GM23248 (cell line): ENCODE data around the gene MB21D2. TPM values are rescaled to one million over a fixed set of nuclear protein-coding genes. Genes with fewer than 3 reads are reported as not detected.
"Not testable (repeated sequence)": the region's sequence is repeated elsewhere in the genome, so short reads cannot be mapped to it uniquely, and the experiment has no call there.

Experiments used
- DNase-seq: peaks from one replicate; pipeline ENCODE4 v3.0.0-alpha.2; 2015
- H2AFZ ChIP-seq: fragments of 200-600 bp; sonication (generic); 2 replicates; pipeline ENCODE4 v1.6.1; 2016; ENCODE audit warnings: antibody characterized with exemption
- H3F3A ChIP-seq: fragments of 200-600 bp; sonication (generic); 2 replicates; pipeline ENCODE4 v1.6.1; 2016; ENCODE audit warnings: mild to moderate bottlenecking, antibody characterized with exemption, mixed run types; ENCODE audit not compliant: insufficient read depth
- H3K27ac ChIP-seq: fragments of 200-600 bp; sonication (generic); 2 replicates; pipeline ENCODE4 v1.5.1; 2016; ENCODE audit warnings: mild to moderate bottlenecking
- H3K27me3 ChIP-seq: fragments of 200-600 bp; sonication (generic); replicated peaks from 2 replicates; pipeline ENCODE4 v1.6.1; 2016; ENCODE audit warnings: mild to moderate bottlenecking; ENCODE audit not compliant: insufficient read depth
- H3K36me3 ChIP-seq: fragments of 200-600 bp; sonication (generic); 2 replicates; pipeline ENCODE4 v1.6.1; 2016; ENCODE audit warnings: low read depth, mild to moderate bottlenecking
- H3K4me1 ChIP-seq: fragments of 200-600 bp; sonication (generic); 2 replicates; pipeline ENCODE4 v1.6.1; 2016; ENCODE audit warnings: mild to moderate bottlenecking; ENCODE audit not compliant: insufficient read depth
- H3K4me2 ChIP-seq: fragments of 200-600 bp; sonication (generic); one replicate; pipeline ENCODE4 v1.6.1; 2016; ENCODE audit warnings: mild to moderate bottlenecking; ENCODE audit not compliant: unreplicated experiment
- H3K4me3 ChIP-seq: fragments of 200-600 bp; sonication (generic); 2 replicates; pipeline ENCODE4 v1.5.1; 2016; ENCODE audit warnings: mild to moderate bottlenecking
- H3K79me2 ChIP-seq: fragments of 200-600 bp; sonication (generic); 2 replicates; pipeline ENCODE4 v1.6.1; 2016; ENCODE audit warnings: mild to moderate bottlenecking; ENCODE audit not compliant: insufficient read depth
- H3K9ac ChIP-seq: fragments of 200-600 bp; sonication (generic); 2 replicates; pipeline ENCODE4 v1.6.1; 2016; ENCODE audit warnings: mild to moderate bottlenecking
- H3K9me2 ChIP-seq: fragments of 200-600 bp; sonication (generic); 2 replicates; pipeline ENCODE4 v1.6.1; 2016; ENCODE audit warnings: mixed run types, mild to moderate bottlenecking, moderate library complexity; ENCODE audit not compliant: insufficient read depth
- H3K9me3 ChIP-seq: fragments of 200-600 bp; sonication (generic); one replicate; pipeline ENCODE4 v1.6.1; 2017; ENCODE audit warnings: low read depth
- H4K20me1 ChIP-seq: fragments of 200-600 bp; sonication (generic); 2 replicates; pipeline ENCODE4 v1.6.0; 2016; ENCODE audit not compliant: insufficient read depth
- EZH2 ChIP-seq: fragments of 200-600 bp; sonication (generic); IDR thresholded peaks from 2 replicates; pipeline ENCODE4 v1.6.1; 2018; ENCODE audit warnings: antibody characterized with exemption, mild to moderate bottlenecking; ENCODE audit not compliant: insufficient read depth, poor library complexity, severe bottlenecking
- EZH2phosphoT487 ChIP-seq: fragments of 200-600 bp; sonication (generic); IDR thresholded peaks from 2 replicates; pipeline ENCODE4 v1.6.1; 2018; ENCODE audit warnings: antibody characterized with exemption, moderate library complexity, mild to moderate bottlenecking, low read depth; ENCODE audit not compliant: insufficient read depth
- WGBS, 2 experiments: methylation state at CpG; one replicate each; pipeline ENCODE4 v1.1.6; 2015 to 2017; ENCODE audit warnings: low lambda C conversion rate in 2 of 2, low coverage in 1 of 2; ENCODE audit errors: missing lambda C conversion rate in 2 of 2; 5-methylcytosine and 5-hydroxymethylcytosine counted together
- in situ Hi-C: fragments of 300-500 bp; cut with MboI; formaldehyde crosslinking; loops from 2 replicates; pipeline ENCODE4 v1.15.0; 2020
- polyA plus RNA-seq: library from polyadenylated mRNA; unstranded; fragments of >200 nt; fragmentation: Nextera tagmentation; extraction: Ambion mirVana; gene quantifications from 2 replicates; pipeline ENCODE4 v1.2.1, GENCODE V29; 2016
- total RNA-seq: library from RNA; depleted of rRNA; stranded (reverse); fragments of >200 nt; shearing (Covaris generic); gene quantifications from 2 replicates; pipeline ENCODE4 v1.2.3, GENCODE V29; 2014

Gene MB21D2
- total and polyA plus RNA-seq, 2 experiments from 2014 or later: 10.9 to 26.4 TPM

DNA sequence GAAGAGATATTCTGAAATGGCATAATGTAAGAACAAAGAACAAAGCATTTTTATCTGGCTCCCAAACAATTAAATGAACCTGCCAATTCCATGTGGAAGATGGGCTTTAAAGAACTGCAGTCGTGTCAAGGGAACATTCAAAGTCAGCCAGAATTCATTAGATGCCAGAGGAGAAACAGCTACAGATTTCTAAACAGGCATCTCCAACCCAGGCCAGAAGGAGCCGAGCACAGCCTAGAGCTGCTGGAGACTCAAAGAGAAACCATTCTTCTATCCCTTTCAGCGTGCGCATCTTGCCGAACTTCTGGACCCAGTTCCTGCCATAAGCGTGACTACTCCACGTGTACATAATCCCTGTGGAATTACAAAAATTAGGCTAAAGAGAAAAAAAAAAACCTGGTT, 60.4 kb downstream of the MB21D2 start:
- peaks cover 19% of the 10 kb centered on the region; the same call in 1 of the 2 replicates for H3F3A ChIP-seq
- no peaks in the 10 kb centered on the region for H3K9me3 ChIP-seq
- peak overlapping the region; percentile 58 for H3K4me3 ChIP-seq
- peaks cover 90% of the 10 kb centered on the region for H3K79me2 ChIP-seq
- H3K4me2 ChIP-seq: peak overlapping the region; percentile 79
- no peak overlapping the region for H2AFZ ChIP-seq
- 2 to 4% methylated on average over 7 of the region's 7 CpGs for WGBS, 2 experiments
- no peaks in the 10 kb centered on the region for H3K9me2 ChIP-seq
- TF ChIP-seq EZH2phosphoT487: no peak
- TF ChIP-seq EZH2: no peak
- no peaks in the 10 kb centered on the region for H3K36me3 ChIP-seq
- H3K9ac ChIP-seq: peak overlapping the region; percentile 64
- H4K20me1 ChIP-seq: no peaks in the 10 kb centered on the region
- DNase-seq: peak; percentile 86
- peaks cover 20% of the 10 kb centered on the region for H3K4me1 ChIP-seq
- in situ Hi-C loops: no loop called here
- H3K27ac ChIP-seq: peak overlapping the region; percentile 62
- H3K27me3 ChIP-seq: no peaks in the 10 kb centered on the region

DNA sequence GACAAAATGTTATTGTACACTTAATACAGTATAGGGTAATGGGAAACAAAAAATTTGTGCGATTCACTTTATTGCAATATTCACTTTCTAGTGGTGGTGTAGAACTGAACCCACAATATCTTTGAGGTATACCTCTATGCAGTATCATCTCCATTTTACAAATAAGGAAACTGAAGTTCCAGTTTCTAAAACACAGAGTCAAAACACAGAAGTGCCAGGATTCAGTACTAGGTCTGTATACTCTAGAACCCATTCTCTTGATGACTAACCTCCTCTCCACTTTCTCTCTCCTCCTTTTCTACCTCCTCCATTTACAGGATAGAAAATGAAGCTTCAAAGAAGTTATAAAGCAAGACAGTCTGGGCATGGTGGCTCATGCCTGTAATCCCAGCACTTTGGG, 62.2 kb downstream of the MB21D2 start:
- in situ Hi-C loops: no loop called here
- TF ChIP-seq EZH2phosphoT487: no peak
- Histone ChIP-seq H3K79me2 (peaks cover 90% of the 10 kb centered on the region), H3K4me1 (peaks cover 38% of the 10 kb centered on the region), H3K4me2 (no peak overlapping the region), H3K9me2 (no peaks in the 10 kb centered on the region), H3K27me3 (no peaks in the 10 kb centered on the region), H4K20me1 (no peaks in the 10 kb centered on the region), H3K27ac (no peak overlapping the region), H3K4me3 (no peak overlapping the region), H2AFZ (no peak overlapping the region), H3K36me3 (no peaks in the 10 kb centered on the region), H3F3A (peaks cover 30% of the 10 kb centered on the region), H3K9ac (no peak overlapping the region), H3K9me3 (no peaks in the 10 kb centered on the region)
- no peak for DNase-seq
- WGBS, 2 experiments: 92 to 100% methylated on average over 1 of the region's 1 CpG

DNA sequence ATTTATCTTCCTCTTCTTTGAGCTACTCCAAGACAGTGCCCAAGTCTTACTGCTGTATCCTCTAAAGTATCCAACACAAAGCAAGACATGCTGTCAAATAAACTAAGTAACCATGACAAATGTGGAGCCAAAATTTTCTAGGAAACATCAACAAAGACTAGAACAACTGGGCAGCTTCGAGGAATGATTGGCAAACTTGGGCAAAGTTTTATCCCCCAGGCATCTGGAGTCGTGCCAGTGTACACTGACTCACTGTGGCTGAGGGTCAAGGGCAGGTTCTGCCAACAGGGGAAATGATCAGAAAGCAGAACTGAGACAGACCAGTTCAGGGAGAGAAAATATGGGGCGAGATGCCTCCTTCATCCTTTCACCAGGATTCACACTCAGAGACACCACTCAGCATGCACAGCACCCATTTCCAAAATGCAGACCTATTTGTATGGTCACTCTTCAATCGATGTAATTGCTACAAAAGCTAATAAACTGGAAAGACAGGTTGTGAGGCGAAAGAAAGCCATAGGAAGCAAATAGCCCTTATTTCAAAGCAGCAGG, 65.8 kb downstream of the MB21D2 start:
- no peaks in the 10 kb centered on the region for H3K27me3 ChIP-seq
- no peak overlapping the region for H2AFZ ChIP-seq
- no peak overlapping the region for H3K9ac ChIP-seq
- 24 to 26% methylated on average over 5 of the region's 5 CpGs for WGBS, 2 experiments
- H3K9me3 ChIP-seq: no peaks in the 10 kb centered on the region
- TF ChIP-seq EZH2 (no peak), EZH2phosphoT487 (no peak)
- DNase-seq: peak; percentile 74
- in situ Hi-C loops: no loop called here
- peaks cover 34% of the 10 kb centered on the region for H3F3A ChIP-seq
- no peaks in the 10 kb centered on the region for H4K20me1 ChIP-seq
- H3K4me3 ChIP-seq: no peak overlapping the region
- H3K4me1 ChIP-seq: peaks cover 44% of the 10 kb centered on the region
- H3K36me3 ChIP-seq: no peaks in the 10 kb centered on the region
- H3K79me2 ChIP-seq: peaks cover 94% of the 10 kb centered on the region
- no peak overlapping the region for H3K27ac ChIP-seq
- peak overlapping the region; percentile 54 for H3K4me2 ChIP-seq
- H3K9me2 ChIP-seq: no peaks in the 10 kb centered on the region

DNA sequence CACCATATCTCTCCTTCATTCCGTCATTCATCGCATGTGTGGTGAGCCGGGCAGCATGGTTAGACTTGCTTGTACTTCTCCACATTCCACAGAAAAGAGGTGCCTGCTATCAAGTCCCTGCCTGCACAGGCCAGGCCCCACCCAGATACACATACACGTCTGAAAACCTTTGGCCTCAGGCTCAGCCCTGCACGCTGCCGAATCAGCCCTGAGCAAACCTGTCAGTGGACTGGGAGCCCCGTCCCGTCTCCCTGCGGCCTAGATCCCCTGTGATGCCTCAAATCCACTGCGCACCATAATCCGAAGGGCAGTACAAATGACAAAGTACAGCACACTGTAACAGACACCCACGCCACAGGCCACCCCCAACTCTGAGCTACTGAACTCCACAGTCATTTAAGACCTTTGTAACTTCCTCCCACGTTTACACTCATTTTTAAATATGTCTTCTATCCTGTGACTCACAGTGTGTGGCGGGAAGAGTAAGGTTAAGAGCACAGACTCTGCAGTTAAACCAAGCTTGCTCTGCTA, 67.1 kb downstream of the MB21D2 start:
- Histone ChIP-seq H4K20me1 (no peaks in the 10 kb centered on the region), H3K4me1 (peaks cover 43% of the 10 kb centered on the region), H3K9me3 (no peaks in the 10 kb centered on the region), H2AFZ (no peak overlapping the region), H3F3A (peaks cover 25% of the 10 kb centered on the region), H3K27me3 (no peaks in the 10 kb centered on the region), H3K27ac (peak overlapping the region; percentile 45; the same call in 1 of the 2 replicates), H3K79me2 (peaks cover 96% of the 10 kb centered on the region), H3K9ac (no peak overlapping the region), H3K36me3 (no peaks in the 10 kb centered on the region), H3K4me3 (no peak overlapping the region), H3K9me2 (no peaks in the 10 kb centered on the region), H3K4me2 (peak overlapping the region; percentile 27)
- TF ChIP-seq EZH2phosphoT487 (no peak), EZH2 (no peak)
- peak; percentile 86 for DNase-seq
- WGBS, 2 experiments: 75 to 78% methylated on average over 14 of the region's 14 CpGs
- in situ Hi-C loops: no loop called here

DNA sequence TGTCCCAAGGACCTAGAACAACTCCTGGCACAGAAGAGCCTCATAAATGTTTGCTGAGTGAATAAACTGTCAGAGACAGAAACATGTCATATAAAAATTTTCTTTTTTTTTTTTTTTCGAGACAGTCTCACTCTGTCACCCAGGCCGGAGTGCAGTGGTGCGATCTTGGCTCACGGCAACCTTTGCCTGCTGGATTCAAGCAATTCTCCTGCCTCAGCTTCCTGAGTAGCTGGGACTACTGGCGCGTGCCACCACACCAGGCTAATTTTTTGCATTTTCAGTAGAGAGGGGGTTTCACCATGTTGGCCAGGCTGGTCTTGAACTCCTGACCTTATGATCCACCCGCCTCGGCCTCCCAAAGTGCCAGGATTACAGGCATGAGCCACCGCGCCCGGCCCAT, 67.8 kb downstream of the MB21D2 start:
- not testable (repeated sequence) for H3K9me2 ChIP-seq, H3K9ac ChIP-seq

More for the DNA sequence above, 67.8 kb downstream of the MB21D2 start:
- in situ Hi-C loops, H3K4me2 ChIP-seq, H3K27me3 ChIP-seq, H3K4me3 ChIP-seq, H2AFZ ChIP-seq, H4K20me1 ChIP-seq, DNase-seq, H3K27ac ChIP-seq, H3K9me3 ChIP-seq, H3K36me3 ChIP-seq: not testable (repeated sequence)
- peaks cover 96% of the 10 kb centered on the region for H3K79me2 ChIP-seq
- 98 to 99% methylated on average over 11 of the region's 11 CpGs for WGBS, 2 experiments
- peaks cover 43% of the 10 kb centered on the region for H3K4me1 ChIP-seq
- peaks cover 28% of the 10 kb centered on the region for H3F3A ChIP-seq
